GM12865 (cell line): ENCODE results near the gene LONP2.

Experiments
- DNase-seq: peaks from one replicate; pipeline ENCODE4 v3.0.0; 2010; ENCODE audit warnings: low read depth
- H3K4me3 ChIP-seq: 2 replicates; pipeline ENCODE4 v1.5.1; 2011; ENCODE audit warnings: mild to moderate bottlenecking, low read depth, low read length, control low read depth
- CTCF ChIP-seq: IDR thresholded peaks from 2 replicates; pipeline ENCODE4 v1.5.1; 2011; ENCODE audit warnings: low read length, control low read depth, low read depth, inconsistent platforms; ENCODE audit not compliant: insufficient read depth; ENCODE audit errors: missing control alignments

LONP2 gene

GRCh38 chr16:48204825-48205151 lies 39.3 kb upstream of the LONP2 start:
- DNase-seq = no peak
- H3K4me3 ChIP-seq = no peak overlapping the region
- TF ChIP-seq CTCF = no peak

GRCh38 chr16:48206594-48207242 lies 37.4 kb upstream of the LONP2 start:
- no peak for TF ChIP-seq CTCF
- no peak for DNase-seq
- H3K4me3 ChIP-seq = no peak overlapping the region

- no peak overlapping the region for H3K4me3 ChIP-seq
- no peak for DNase-seq
- TF ChIP-seq CTCF = no peak
Observed at GRCh38 chr16:48210747-48211146, 33.4 kb upstream of the LONP2 start.

GRCh38 chr16:48212033-48212432 lies 32.1 kb upstream of the LONP2 start:
- no peak overlapping the region for H3K4me3 ChIP-seq
- no peak for TF ChIP-seq CTCF
- DNase-seq = no peak

GRCh38 chr16:48215738-48216137 lies 28.4 kb upstream of the LONP2 start:
- H3K4me3 ChIP-seq = no peak overlapping the region
- no peak for TF ChIP-seq CTCF
- DNase-seq = no peak

GRCh38 chr16:48217708-48218107 lies 26.4 kb upstream of the LONP2 start:
- DNase-seq = no peak
- no peak overlapping the region for H3K4me3 ChIP-seq
- no peak for TF ChIP-seq CTCF

- no peak for TF ChIP-seq CTCF
- no peak overlapping the region for H3K4me3 ChIP-seq
- DNase-seq = no peak
Observed at GRCh38 chr16:48218473-48218872, 25.6 kb upstream of the LONP2 start.
